Small intestine (tissue), 7 donors: Measurements from ENCODE around the gene ATP10B. TPM values are rescaled to one million over a fixed set of nuclear protein-coding genes. Genes with fewer than 3 reads are reported as not detected.

Source experiments
- DNase-seq, 2 donors: peaks; one replicate each; pipeline versions ENCODE4 v3.0.0 to v3.0.0-alpha.2; 2013
- FAIRE-seq: peaks from 2 replicates; lab custom pipeline; 2012; peaks lifted over from hg19 to GRCh38; lab: Jason Lieb, UNC
- H3K27ac ChIP-seq, 3 donors: one replicate each; pipeline ENCODE4 v1.5.1; 2013; ENCODE audit warnings: low read length in 2 of 3, mild to moderate bottlenecking in 2 of 3, control low read depth in 1 of 3, inconsistent platforms in 1 of 3, low read depth in 1 of 3, moderate library complexity in 1 of 3
- H3K27me3 ChIP-seq, 3 donors: one replicate each; pipeline ENCODE4 v1.6.1; 2013; ENCODE audit warnings: low read length in 3 of 3, inconsistent platforms in 1 of 3; ENCODE audit not compliant: control insufficient read depth in 3 of 3, insufficient read depth in 3 of 3
- H3K36me3 ChIP-seq, 3 donors: one replicate each; pipeline ENCODE4 v1.6.1; 2013; ENCODE audit warnings: low read length in 3 of 3, inconsistent platforms in 1 of 3, low read depth in 1 of 3, mild to moderate bottlenecking in 1 of 3, moderate library complexity in 1 of 3; ENCODE audit not compliant: control insufficient read depth in 3 of 3, insufficient read depth in 2 of 3
- H3K4me1 ChIP-seq, 3 donors: one replicate each; pipeline ENCODE4 v1.6.1; 2013; ENCODE audit warnings: low read length in 2 of 3, inconsistent platforms in 1 of 3, low read depth in 1 of 3, mild to moderate bottlenecking in 1 of 3, moderate library complexity in 1 of 3; ENCODE audit not compliant: control insufficient read depth in 3 of 3, insufficient read depth in 2 of 3
- H3K4me3 ChIP-seq, 3 donors: one replicate each; pipeline ENCODE4 v1.5.1; 2013; ENCODE audit warnings: low read length in 3 of 3, control low read depth in 1 of 3, inconsistent platforms in 1 of 3, low read depth in 1 of 3, mild to moderate bottlenecking in 1 of 3, moderate library complexity in 1 of 3
- H3K9me3 ChIP-seq, 2 donors: one replicate each; pipeline ENCODE4 v1.6.1; 2013; ENCODE audit warnings: low read depth in 1 of 2, low read length in 1 of 2; ENCODE audit not compliant: control insufficient read depth in 2 of 2, insufficient read depth in 1 of 2
- WGBS, 3 donors: extraction: QIAGEN DNeasy Blood & Tissue Kit; methylation state at CpG; one replicate each; pipeline ENCODE4 v1.1.7; 2013; 5-methylcytosine and 5-hydroxymethylcytosine counted together
- polyA plus RNA-seq, 4 donors: library from polyadenylated mRNA; stranded (reverse) in 3 of 4; unstranded in 1 of 4; fragments of 200-250 nt in 3 of 4; fragments of 120-200 nt in 1 of 4; gene quantifications; one replicate each; pipeline versions ENCODE4 v1.2.1 to v1.2.3, GENCODE V29; 2013
- donor health status: healthy with polysubstance abuse.
- donor health status: control.
- donor health status: control.
- donor health status: Bipolar disorder and iron deficiency.
- donor health status: healthy.

Gene ATP10B
- polyA plus RNA-seq, 4 donors = 3.4 to 33.7 (median 14.2) TPM

DNA sequence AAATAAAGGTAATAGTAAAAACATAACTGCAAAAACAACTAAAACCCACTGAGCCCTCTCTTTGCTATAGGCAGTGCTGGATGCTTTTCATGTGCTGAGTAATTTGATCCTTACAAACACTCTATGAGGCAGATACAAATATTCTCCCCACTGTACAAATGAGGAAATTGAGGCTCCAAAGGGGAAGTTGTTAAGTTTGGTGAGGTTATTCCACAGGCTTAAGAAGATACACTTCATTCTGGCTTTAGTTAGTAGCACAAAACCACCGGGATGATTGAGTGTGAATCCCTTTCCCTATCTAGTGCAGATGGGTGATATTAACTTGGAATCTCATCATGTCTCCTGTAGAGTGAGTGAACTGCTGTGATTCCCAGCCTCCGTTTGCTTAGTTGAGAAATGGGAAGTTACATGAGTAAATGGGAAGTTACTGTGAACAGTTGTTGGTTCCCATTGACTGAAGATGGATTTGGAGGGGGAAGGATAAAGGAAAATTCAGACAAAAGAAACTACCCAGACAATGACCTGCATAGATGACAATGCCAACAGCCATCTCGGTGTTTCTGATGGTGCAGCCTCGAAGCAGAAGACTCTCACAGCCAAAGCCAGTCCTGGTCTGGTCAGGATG is 208.3 kb downstream of the ATP10B start:
- H3K4me3 ChIP-seq = no peak overlapping the region
- FAIRE-seq (no peak), DNase-seq (no peak)
- no peak overlapping the region for H3K27ac ChIP-seq
- no peaks in the 10 kb centered on the region for H3K27me3 ChIP-seq
- WGBS, 3 donors = 73 to 96% (median 74%) methylated on average over 4 of the region's 4 CpGs
- H3K36me3 ChIP-seq = peaks cover 0 to 28% (median 7%) of the 10 kb centered on the region in 3 donors
- peaks cover 2 to 26% (median 6%) of the 10 kb centered on the region in 3 donors for H3K4me1 ChIP-seq
- no peaks in the 10 kb centered on the region for H3K9me3 ChIP-seq

GRCh38 chr5:160641405-160641804 is 210.6 kb downstream of the ATP10B start:
- DNase-seq (no peak), FAIRE-seq (no peak)
- no peaks in the 10 kb centered on the region for H3K27me3 ChIP-seq
- H3K4me1 ChIP-seq = peaks cover 2 to 46% (median 9%) of the 10 kb centered on the region in 3 donors
- no peak overlapping the region for H3K4me3 ChIP-seq
- no peak overlapping the region for H3K27ac ChIP-seq
- H3K36me3 ChIP-seq = peaks cover 0 to 16% (median 7%) of the 10 kb centered on the region in 3 donors
- H3K9me3 ChIP-seq = no peaks in the 10 kb centered on the region

DNA sequence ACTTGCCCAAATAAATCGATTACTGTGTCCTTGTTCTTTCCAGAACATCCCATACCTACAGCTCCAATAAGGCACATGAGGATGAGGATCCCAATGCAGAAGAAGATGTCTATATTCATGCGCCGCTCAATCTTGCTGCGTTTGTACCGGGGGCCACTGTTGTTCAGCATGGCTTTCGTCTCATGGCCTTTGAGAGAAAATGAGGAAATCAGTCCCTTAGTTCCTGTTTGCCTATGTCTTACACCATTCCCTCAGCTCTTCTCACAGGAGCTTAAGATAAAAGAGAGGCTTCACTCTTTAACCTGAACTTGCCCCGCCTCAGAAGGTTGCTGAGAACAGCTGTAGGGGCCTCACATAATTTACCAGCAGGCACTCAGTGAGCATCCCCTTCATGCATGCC is 211.6 kb downstream of the ATP10B start:
- no peaks in the 10 kb centered on the region for H3K27me3 ChIP-seq
- H3K4me1 ChIP-seq = peaks cover 2 to 56% (median 14%) of the 10 kb centered on the region in 3 donors
- FAIRE-seq (no peak), DNase-seq (peak in 1 of 2 donors; percentile 44)
- no peak overlapping the region for H3K4me3 ChIP-seq
- WGBS, 3 donors = 80 to 83% (median 81%) methylated on average over 7 of the region's 7 CpGs
- peak overlapping the region in 1 of 3 donors; percentile 48 for H3K27ac ChIP-seq
- H3K9me3 ChIP-seq = no peaks in the 10 kb centered on the region
- H3K36me3 ChIP-seq = peaks cover 0 to 19% (median 7%) of the 10 kb centered on the region in 3 donors

- Histone ChIP-seq H3K4me1 (peaks cover 5 to 72% (median 14%) of the 10 kb centered on the region in 3 donors), H3K36me3 (peaks cover 0 to 21% (median 3%) of the 10 kb centered on the region in 3 donors), H3K27me3 (no peaks in the 10 kb centered on the region), H3K27ac (peak overlapping the region in 2 of 3 donors; percentile 74 to 81), H3K9me3 (no peaks in the 10 kb centered on the region), H3K4me3 (no peak overlapping the region)
- 14 to 51% (median 24%) methylated on average over 3 of the region's 3 CpGs for WGBS, 3 donors
- DNase-seq (peak in 1 of 2 donors; percentile 78), FAIRE-seq (no peak)
Measured at GRCh38 chr5:160638161-160638742, 213.8 kb downstream of the ATP10B start.

DNA sequence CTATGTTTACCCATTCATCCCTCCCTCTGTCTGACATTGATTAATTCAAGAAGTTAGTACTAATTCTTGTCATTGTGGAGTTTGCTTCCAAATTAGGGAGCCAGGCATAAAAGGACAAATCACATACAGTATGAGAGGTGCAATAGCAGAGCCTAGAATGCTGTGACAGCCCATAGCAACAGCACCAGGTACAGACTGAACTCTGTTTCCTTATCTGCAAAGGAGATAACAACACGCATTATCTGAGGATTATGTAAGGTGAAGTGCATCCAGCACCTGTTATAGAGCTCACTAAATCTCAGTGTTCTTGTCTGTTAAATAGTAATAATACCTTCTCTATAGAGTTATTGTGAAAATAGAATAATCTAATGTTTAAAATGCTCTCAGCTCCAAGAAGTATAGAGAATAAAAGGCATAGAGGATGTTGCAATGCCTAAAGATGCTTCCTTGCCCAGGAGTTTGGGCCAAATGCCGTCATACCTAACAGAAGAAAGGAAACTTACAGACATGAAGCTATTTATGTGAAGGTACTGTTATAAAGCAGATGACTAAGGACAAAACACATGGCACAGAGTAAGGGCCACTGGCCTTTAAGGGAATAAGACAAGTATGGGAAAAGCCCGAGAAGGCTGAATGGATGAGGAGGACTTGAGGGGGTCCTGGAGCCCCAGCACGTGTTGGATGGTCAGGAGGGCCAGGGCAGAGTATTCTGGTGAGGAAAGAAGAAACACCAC is 214.5 kb downstream of the ATP10B start:
- peak; percentile 65 to 77 for DNase-seq
- no peak overlapping the region for H3K4me3 ChIP-seq
- H3K36me3 ChIP-seq = peaks cover 0 to 21% (median 3%) of the 10 kb centered on the region in 3 donors
- no peak for FAIRE-seq
- peaks cover 5 to 72% (median 14%) of the 10 kb centered on the region in 3 donors for H3K4me1 ChIP-seq
- H3K9me3 ChIP-seq = no peaks in the 10 kb centered on the region
- WGBS, 3 donors = 16 to 60% (median 35%) methylated on average over 4 of the region's 4 CpGs
- peak overlapping the region in 2 of 3 donors; percentile 74 to 81 for H3K27ac ChIP-seq
- no peaks in the 10 kb centered on the region for H3K27me3 ChIP-seq

DNA sequence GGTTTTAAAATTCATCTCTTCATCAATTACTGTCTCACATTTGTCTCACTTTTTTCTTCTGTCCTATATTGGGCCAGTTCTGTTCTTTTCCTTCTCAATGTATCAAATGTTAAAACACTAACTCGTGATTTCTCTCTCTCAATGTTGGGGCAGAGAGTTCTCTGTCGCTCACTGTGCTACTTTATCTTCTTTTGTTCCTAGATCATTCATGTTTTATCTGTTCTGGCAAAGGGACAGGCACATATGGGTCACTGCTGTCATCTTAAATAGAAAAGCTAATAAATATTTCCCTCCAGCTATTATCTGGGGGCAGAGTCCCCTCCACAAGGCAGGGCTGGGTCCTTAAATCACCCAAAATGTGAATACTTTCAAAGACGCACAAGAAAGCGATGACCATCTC is 216.3 kb downstream of the ATP10B start:
- Histone ChIP-seq H3K36me3 (peaks cover 3 to 23% (median 5%) of the 10 kb centered on the region in 3 donors), H3K27me3 (no peaks in the 10 kb centered on the region), H3K9me3 (peaks cover 0 to 5% of the 10 kb centered on the region in 2 donors), H3K27ac (peak overlapping the region in 2 of 3 donors; percentile 44 to 71), H3K4me1 (peaks cover 5 to 64% (median 12%) of the 10 kb centered on the region in 3 donors), H3K4me3 (no peak overlapping the region)
- DNase-seq = peak in 1 of 2 donors; percentile 58
- WGBS, 3 donors = 24 to 60% (median 36%) methylated on average over 4 of the region's 4 CpGs
- no peak for FAIRE-seq

GRCh38 chr5:160635046-160635445 is 217.0 kb downstream of the ATP10B start:
- Histone ChIP-seq H3K27ac (peak overlapping the region; percentile 51 to 71 (median 59)), H3K9me3 (peaks cover 0 to 5% of the 10 kb centered on the region in 2 donors), H3K4me3 (no peak overlapping the region), H3K27me3 (no peaks in the 10 kb centered on the region), H3K4me1 (peaks cover 5 to 58% (median 12%) of the 10 kb centered on the region in 3 donors), H3K36me3 (peaks cover 3 to 26% (median 5%) of the 10 kb centered on the region in 3 donors)
- 16 to 49% (median 22%) methylated on average over 4 of the region's 4 CpGs for WGBS, 3 donors
- DNase-seq (peak; percentile 83 to 91), FAIRE-seq (no peak)

DNA sequence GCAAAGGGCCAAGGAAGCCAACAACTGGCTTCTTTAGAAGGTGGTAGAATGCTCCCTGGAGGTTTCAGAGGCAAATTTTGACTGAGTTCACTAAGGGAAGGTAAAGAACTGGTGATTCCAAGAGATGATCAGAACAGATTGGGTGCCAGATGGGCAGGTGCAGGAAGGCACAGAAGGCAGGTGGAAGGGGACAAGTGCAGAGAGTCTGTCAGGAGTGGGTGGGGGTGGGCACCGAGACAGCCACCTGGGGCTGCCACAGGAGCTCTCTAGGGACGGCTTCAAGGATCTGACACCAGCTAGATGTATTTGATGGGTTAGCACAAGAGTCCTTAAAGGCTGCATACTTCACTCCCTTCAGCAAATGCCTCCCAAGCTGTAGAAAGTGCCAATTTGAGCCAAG is 223.0 kb downstream of the ATP10B start:
- peaks cover 7 to 41% (median 10%) of the 10 kb centered on the region in 3 donors for H3K4me1 ChIP-seq
- peaks cover 3 to 15% (median 8%) of the 10 kb centered on the region in 3 donors for H3K36me3 ChIP-seq
- DNase-seq = no peak
- no peaks in the 10 kb centered on the region for H3K27me3 ChIP-seq
- FAIRE-seq = no peak
- 15 to 32% (median 18%) methylated on average over 2 of the region's 2 CpGs for WGBS, 3 donors
- no peak overlapping the region for H3K4me3 ChIP-seq
- peak overlapping the region in 1 of 3 donors; percentile 43 for H3K27ac ChIP-seq
- peaks cover 0 to 5% of the 10 kb centered on the region in 2 donors for H3K9me3 ChIP-seq
